GM20000 (cell line): ENCODE results near the gene CHRNA1.

Source experiments
- DNase-seq: peaks from one replicate; pipeline ENCODE4 v3.0.0; 2012; ENCODE audit warnings: low spot score
- CTCF ChIP-seq: IDR thresholded peaks from 2 replicates; pipeline ENCODE4 v1.5.1; 2012; ENCODE audit warnings: mild to moderate bottlenecking, control low read depth; ENCODE audit errors: extremely low read depth, missing control alignments

Gene CHRNA1

GRCh38 chr2:174777347-174778084, 13.2 kb upstream of the CHRNA1 start:
- DNase-seq: no peak
- TF ChIP-seq CTCF: no peak

- DNase-seq: no peak
- no peak for TF ChIP-seq CTCF
Measured at GRCh38 chr2:174776675-174777074, 12.4 kb upstream of the CHRNA1 start.

- no peak for DNase-seq
- no peak for TF ChIP-seq CTCF
Measured at GRCh38 chr2:174776223-174776622, 12.0 kb upstream of the CHRNA1 start.

GRCh38 chr2:174775571-174775980, 11.3 kb upstream of the CHRNA1 start:
- DNase-seq: no peak
- no peak for TF ChIP-seq CTCF

GRCh38 chr2:174774886-174775285, 10.6 kb upstream of the CHRNA1 start:
- no peak for DNase-seq
- no peak for TF ChIP-seq CTCF

- TF ChIP-seq CTCF: no peak
- no peak for DNase-seq
Measured at GRCh38 chr2:174773215-174773614, 8.9 kb upstream of the CHRNA1 start.

- DNase-seq: no peak
- no peak for TF ChIP-seq CTCF
Measured at GRCh38 chr2:174772472-174772801, 8.2 kb upstream of the CHRNA1 start.
